HUDEP-2 (cell line): ENCODE results near the gene MLLT3.

Experiments used
- DNase-seq, 76 experiments: peaks; one replicate each; lab custom pipeline; 2025; ENCODE audit not compliant: unreplicated experiment in 76 of 76; lab: John Stamatoyannopoulos, UW

MLLT3 gene

GRCh38 chr9:20559231-20559890, 62.9 kb downstream of the MLLT3 start:
- no peak for DNase-seq

- no peak for DNase-seq
Measured at GRCh38 chr9:20558566-20559016, 63.7 kb downstream of the MLLT3 start.

DNA sequence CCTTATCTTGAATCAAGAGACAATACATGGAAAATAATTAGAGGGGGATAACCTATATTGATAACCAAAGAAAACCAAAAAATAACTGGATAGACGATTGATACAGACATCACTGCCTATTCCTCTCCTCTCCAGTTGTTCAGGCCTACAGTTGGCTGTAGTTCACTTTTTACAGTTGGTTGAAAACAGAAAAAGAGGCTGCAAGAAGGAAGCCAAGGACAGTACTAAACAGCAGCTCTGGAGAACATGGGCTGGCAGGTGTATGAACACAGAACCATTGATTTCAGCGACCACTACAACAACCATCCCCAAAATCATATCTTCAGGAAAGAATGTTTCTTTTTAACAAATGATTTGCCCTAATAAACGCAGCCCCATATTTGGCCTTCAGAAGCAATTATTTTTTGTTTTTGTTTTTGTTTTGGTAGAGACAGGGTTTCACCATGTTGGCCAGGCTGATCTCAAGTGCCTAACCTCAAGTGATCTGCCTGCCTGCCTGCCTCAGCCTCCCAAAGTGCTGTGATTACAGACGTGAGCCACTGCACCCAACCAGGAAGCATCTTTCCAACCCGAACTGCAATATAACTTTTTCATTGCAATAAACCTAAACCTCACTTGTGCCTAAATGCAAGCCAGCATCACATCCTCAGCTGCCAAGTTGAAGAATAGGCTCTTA, 64.3 kb downstream of the MLLT3 start:
- DNase-seq = no peak

DNA sequence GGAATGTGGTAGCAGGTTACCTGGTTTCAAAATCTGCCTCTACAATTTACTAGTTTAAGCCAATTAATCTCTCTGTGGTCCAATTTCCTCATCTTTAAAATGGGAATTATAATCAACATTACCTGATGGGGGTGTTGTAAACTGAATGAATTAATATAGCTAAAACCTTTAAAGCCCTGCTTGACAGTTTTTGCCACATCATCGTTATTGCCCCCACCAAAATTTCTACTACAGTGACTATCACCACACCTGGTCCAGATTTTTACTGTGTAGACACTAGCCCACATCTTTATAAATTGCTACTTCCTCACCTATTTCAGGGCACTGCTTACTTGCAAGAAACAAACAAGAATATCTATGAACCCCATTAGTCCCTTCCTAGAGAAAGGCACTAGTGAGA, 65.0 kb downstream of the MLLT3 start:
- no peak for DNase-seq

- DNase-seq = no peak
Measured at GRCh38 chr9:20553558-20554149, 68.6 kb downstream of the MLLT3 start.

DNA sequence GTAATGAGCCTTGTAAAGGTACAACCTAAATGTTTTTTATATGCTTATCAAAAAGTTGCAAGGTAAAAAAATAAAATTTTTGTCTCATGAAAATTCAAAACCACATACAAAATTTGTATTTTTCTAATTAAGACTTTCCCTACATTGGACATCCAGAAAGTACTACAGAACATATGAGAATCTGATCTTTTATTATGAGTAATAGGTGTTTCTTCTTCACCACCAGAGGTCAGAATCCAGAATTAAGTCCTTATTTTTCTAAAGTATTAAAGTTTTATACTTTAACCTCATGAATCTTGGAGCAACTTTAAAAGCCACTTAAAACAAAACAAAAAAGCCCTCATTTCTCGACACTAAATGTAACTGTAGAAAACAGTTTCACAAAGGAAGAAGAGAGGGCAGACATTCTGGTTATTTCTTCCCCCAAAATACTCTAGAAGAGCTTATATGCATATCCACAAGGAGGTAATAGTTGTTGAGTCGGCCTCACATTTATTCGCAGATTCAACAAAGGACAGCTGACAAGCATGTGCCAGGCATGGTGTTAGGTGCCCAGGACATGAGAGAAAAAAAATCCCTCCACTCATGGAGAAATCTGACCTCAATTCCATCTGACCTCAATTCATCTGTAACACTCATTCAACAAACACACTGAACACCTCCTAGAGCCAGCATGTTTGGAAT, 69.3 kb downstream of the MLLT3 start:
- no peak for DNase-seq

GRCh38 chr9:20551835-20552234, 70.5 kb downstream of the MLLT3 start:
- no peak for DNase-seq

GRCh38 chr9:20551236-20551635, 71.1 kb downstream of the MLLT3 start:
- no peak for DNase-seq

DNA sequence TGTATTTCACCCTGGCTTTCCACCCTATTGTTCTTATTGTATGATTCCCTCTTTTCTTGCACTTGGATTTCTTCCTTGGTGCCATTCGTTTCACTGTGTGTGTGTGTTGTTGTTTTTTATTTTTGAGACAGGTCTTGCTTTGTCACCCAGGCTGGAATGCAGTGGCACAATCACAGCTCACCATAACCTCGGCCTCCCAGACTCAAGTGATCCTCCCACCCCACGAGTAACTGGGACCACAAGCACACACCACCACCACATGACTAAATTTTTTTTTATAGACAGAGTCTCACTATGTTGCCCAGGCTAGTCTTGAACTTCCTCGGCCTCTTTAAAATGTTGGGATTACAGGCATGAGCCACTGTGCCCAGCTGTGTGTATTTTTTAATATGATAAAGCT, 72.0 kb downstream of the MLLT3 start:
- DNase-seq = no peak

- DNase-seq = no peak
Measured at GRCh38 chr9:20549053-20549452, 73.2 kb downstream of the MLLT3 start.

- DNase-seq = no peak
Measured at GRCh38 chr9:20545023-20545622, 77.2 kb downstream of the MLLT3 start.

- no peak for DNase-seq
Measured at GRCh38 chr9:20540169-20540863, 82.0 kb downstream of the MLLT3 start.

DNA sequence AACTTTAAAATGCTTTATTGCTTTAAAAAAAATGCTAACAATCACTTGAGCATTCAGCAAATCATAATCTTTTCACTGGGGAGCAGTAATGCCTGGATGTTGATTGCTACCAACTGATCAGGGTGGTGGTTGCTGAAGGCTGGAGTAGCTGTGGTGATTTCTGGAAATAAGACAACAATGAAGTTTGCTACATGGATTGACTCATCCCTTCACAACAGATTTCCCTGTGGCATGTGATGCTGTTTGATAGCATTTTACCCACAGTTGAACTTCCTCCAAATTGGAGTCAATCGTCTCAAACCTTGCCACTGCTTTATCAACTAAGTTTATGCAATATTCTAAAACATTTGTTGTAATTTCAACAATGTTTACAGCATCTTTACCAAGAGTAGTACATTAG, 83.3 kb downstream of the MLLT3 start:
- no peak for DNase-seq

- DNase-seq = no peak
Measured at GRCh38 chr9:20538092-20538491, 84.2 kb downstream of the MLLT3 start.

- no peak for DNase-seq
Measured at GRCh38 chr9:20537294-20537693, 85.0 kb downstream of the MLLT3 start.

GRCh38 chr9:20532584-20532983, 89.7 kb downstream of the MLLT3 start:
- DNase-seq = no peak

GRCh38 chr9:20529837-20530236, 92.5 kb downstream of the MLLT3 start:
- no peak for DNase-seq

GRCh38 chr9:20528253-20528652, 94.0 kb downstream of the MLLT3 start:
- no peak for DNase-seq

GRCh38 chr9:20526500-20527319, 95.6 kb downstream of the MLLT3 start:
- DNase-seq = no peak

- DNase-seq = peak in 3 of 76 experiments; percentile 1 to 31 (median 8)
Measured at GRCh38 chr9:20524776-20525175, 97.5 kb downstream of the MLLT3 start.
